Astrocyte of the hippocampus (primary cell): ENCODE data around the gene RBM47.
"Not testable (repeated sequence)": the region's sequence is repeated elsewhere in the genome, so short reads cannot be mapped to it uniquely, and the experiment has no call there.

Source experiments
- DNase-seq: peaks from one replicate; pipeline ENCODE4 v3.0.0; 2011; ENCODE audit warnings: low read depth, low spot score

RBM47 gene

DNA sequence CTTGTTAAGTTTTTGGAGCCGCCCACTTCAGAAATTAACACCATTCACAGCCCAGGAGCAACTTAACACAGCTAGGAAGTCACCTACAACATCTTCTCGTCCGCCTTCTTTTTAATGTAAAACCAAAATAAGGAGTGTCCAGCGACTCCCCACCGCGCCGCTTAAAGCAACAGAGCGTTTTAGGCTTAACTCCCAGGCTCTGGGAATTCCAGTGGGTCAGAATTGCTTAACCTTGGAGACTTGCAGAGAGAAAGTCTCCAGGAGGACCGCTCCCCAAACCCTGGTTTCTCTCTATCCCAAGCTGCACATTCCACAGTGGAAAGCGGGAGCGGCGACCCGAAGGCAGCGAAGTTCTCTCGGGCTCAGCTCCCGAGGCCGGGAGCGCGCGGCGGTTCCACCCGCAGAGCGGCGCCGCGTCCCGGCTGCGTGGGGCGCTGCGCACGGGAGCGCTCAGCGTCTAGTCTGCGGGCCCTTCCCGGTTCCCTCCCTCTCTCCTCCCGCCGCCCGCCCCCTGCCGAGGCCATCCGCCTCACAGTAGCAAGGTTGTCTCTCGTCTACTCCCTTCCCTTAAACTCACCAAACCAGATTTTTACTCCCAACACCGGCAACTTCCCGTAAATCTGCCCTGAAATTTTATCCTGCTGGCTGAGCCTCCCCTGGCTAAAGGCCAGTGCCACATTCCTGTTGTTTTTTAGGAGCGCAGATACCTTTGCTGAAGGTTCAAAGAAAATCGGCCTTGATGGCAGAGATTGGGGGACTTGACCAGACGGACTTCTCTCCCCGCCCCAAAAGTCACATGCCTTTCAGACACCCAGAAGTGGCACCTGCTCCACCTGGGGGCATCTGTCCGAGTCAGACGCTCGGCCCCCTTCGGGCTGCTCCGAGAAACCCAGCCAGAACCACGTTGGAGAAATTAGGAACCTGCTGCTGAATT, at the start of gene RBM47:
TSS of gene RBM47 (minus strand) at position 464 of the 934 bp plus-strand sequence. CDS start 190,971 bp downstream, outside the sequence.
- DNase-seq: peak; percentile 72

DNA sequence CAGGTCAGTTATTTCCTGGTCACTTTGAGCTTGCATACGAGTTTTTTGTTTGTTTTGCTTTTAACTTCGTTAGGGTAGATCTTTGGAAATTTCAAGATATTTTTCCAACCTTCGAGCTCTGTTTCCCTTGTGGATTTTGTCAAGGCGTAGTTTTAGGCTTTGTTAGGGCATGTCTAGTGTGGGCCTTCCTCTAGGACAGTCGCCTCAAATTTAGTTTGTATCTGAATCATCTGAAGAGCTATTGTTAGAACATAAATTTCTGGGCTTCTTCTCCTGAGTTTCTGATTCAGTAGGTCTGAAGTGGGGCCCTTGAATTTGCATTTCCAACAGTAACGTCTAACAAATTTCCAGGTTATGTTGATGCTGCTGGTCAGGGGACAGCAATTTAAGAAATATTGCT, 48.8 kb upstream of the RBM47 start:
- DNase-seq: no peak

DNA sequence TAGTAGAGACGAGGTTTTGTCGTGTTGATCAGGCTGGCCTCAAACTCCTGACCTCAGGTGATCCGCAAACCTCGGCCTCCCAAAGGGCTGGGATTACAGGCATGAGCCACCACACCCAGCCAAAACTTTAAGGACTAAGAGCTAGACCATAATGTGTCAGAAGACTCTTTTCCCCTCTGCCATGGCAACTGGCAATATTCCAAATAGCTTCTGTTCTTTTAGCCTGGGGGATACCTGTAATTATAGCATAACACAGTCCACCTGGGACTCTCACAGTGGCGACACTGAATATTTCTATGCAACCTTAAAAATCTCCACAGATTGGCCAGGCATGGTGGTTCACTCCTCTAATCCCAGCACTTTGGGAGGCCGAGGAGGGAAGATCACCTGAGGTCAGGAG, 45.5 kb upstream of the RBM47 start:
- DNase-seq: no peak

DNA sequence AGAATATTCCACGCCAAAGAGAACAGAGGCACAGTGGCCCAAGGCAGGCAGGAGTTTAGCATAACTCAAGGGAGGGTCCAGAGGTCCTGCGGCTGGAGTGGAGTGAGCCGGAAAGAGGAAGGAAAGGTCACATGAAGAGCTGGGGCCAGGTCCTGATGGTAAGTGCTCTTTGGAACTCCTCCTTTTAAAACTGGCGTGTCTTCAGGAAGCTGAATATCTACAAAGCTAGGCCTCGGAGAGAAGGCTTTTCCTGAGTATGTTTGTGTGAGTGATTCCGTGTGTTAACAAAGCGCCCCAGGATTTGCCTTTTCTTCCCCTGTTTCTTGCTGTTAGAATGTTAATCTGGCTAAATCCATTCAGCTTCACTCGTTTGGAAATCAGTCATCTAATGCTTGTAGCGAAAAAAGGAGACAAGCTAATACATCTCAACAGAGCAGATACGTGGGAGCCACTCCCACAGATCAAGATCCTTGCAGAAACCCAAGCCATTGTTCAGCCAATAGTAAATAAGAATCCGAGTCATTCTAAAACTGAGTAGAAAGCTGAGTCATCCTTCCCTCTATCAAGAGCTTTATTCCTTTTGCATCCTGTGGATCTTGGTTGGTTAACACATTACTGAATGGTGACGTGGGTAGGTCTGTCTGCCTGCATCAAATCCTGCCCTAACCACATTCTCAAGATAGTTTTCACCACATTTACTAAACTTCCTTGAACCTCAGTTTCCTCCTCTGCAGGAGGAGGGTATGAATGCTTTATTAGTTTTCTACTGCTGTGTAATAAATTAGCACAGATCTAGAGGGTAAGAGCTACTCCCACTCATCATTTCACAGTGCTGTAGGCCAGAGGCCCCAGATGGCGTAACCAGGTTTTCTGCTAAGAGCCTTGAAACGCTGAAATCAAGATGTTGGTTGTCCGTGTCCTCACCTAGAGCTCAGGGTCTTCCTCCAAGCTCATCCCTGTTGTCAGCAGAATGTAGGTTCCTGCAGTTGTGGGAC, 43.2 kb upstream of the RBM47 start:
- DNase-seq: peak; percentile 97

DNA sequence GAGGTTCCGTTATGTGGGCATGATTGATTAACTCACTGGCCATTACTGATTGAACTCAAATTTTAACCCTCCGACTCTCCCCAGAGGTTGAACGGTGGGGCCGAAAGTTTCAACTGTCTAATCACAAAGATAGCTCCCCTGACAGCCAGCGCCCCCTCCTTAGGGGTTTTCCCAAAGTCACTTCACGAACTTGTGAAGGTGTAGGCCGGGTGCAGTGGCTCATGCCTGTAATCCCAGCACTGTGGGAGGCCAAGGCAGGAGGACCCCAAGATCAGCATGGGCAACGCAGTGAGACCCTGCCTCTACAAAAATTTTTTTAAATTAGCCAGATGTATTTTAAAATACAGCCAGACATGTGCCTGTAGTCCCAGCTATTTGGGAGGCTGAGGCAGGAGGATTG, 39.8 kb upstream of the RBM47 start:
- no peak for DNase-seq

DNA sequence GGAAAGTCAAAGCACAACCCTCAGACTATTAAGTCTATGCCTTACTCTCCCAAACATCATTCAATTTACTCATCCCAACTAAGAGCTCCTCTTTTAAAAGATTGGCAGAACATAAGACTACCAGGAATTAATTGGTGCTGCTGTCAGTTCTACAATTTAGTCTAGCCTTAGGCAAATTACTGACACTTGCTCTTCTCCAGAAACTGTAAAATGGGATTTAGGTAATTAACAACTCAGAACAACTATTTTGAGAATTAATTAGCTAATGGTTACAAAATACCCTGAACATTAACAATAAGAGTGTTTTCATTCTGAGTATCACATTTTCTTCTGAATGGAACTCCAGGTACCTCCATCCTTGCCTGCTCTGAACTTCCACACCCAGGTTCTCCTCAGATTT, 36.2 kb upstream of the RBM47 start:
- DNase-seq: no peak

DNA sequence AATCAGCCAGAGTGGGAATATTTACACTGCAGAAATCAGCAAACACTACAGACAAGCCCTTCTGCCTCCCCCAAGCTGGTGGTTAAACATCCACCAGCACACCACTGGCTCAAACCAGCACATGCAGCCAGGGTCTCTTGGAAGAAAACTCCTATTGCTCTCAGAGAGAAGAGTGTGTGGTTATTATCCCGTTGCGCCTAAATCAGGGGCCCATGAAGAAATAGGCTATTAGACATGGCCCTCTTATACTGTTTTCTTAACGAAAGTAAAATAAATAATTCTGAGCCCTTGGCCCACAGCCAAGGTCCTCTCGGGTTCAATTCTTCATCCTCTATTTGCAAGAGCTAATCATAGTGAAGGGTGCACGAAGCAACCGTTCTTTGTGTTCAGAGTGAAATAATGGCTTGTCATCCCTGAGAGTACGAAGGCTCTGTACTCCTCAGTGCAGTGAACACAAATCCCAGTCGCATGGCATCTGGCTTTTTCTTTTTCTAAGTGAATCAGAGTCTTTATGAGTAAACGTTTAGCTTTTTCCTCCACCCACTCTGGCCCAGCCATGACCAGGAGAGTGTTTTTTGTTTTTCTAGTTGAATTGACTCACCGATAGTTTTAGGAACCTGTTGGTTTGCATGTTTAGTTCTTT, 33.4 kb upstream of the RBM47 start:
- DNase-seq: peak; percentile 77

DNA sequence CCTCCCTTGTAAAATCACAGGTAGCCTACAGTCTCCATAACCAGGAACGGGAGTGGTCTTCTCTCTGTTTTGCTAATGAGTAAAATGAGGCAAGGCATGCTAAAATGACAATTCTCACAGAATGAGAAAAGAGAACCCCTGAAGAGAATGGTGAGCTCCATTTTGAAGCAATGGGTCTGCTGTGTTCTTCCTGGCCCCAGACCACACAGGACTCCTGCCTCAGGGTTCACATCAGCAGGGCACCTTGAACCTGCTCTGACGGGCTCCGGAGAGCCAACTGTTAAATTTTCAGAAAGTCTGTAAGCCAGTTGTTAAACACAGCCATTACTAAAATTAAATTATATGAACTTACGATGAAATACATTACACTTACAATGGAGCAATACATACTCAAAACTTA, 32.1 kb upstream of the RBM47 start:
- DNase-seq: no peak

DNA sequence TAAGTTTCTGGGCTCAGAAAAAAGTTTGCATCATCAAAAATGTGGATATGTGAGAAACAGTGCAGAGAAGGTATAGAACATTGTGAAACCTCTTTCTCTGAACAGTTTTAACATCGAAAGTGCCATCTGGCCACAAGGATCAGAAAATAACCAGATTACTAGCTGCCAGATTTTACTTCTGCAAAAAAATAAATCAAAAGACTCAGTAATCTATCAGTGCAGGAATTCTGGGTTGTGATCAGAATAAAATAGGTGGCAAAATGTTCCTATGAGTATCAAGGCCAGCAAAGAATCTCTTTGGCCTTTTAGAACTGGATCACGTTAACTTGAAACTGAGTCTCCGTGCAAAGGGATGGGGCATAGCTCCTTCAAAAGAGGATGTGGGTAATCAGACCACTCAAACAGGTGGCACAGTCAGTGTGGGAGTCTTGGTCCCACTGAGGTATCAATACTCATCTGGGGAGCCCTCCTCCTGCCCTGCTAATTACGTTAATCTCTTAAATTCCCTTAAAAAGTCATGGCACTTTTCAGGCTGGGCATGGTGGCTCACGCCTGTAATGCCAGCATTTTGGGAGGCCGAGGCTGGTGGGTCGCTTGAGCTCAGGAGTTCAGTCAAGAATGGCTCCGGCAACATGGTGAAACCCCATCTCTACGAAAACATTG, 26.7 kb upstream of the RBM47 start:
- DNase-seq: no peak

DNA sequence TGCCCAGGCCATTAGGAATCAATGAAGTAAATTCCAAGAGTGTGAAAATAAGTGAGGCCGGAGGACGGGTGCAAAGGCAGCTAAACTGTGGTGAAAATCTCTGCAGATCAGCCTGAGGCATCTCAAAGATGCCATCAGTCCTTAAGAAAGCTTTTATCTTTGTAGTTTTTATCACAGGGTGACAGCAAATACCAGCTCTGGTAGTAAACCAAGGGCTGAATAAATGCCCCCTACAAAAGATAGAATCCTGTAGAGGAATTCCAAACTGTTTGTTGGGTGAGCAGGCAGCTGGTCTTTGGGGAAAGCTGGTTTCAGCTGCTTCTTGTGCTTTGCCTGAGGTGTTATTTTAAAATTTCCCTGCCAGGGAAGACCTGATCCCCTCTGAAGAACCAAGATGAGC, 21.6 kb upstream of the RBM47 start:
- DNase-seq: no peak

DNA sequence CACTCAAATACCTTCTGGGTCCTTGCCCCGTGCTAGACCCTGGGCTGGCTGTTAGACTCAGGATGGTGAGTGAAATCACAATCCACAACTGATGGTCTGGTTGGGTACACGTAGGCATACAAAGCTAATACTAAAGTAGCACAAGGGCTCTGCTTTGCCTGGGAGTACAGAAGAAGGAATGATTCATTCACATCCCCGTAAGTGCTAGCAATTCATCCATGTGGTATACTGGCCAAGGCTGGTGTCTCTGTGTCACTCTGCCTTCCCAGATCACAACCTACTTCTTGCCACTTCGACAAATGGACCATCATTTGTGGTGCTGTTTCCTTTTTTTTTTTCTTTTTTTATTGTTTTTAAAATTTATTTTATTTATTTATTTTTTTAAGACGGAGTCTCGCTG, 19.7 kb upstream of the RBM47 start:
- DNase-seq: no peak

DNA sequence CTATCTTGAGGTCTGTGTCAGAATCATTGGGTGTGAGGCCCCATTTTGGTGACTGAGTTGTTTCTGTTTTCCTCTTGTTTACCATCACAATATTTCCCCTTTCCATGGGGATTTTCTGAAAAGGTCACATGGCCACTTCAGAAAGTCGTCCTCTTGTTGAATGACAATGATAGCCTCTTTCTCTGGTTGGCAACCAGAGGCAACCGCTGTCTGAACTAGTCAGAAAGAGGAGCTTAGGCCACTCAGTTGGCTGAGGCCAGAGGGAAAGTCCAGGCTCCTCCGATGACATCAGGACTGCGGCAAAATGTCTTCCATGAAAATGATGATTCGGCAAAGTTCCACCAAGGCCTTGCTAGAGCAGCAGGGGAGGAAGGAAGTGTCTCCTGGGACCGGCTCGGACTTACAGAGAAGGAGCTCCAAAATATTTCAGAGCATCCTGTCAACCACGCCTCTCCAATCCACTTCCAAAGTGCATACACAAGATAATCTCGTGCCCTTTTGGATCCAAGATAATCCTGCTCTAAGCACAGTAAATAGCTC, 19.1 kb upstream of the RBM47 start:
- no peak for DNase-seq

DNA sequence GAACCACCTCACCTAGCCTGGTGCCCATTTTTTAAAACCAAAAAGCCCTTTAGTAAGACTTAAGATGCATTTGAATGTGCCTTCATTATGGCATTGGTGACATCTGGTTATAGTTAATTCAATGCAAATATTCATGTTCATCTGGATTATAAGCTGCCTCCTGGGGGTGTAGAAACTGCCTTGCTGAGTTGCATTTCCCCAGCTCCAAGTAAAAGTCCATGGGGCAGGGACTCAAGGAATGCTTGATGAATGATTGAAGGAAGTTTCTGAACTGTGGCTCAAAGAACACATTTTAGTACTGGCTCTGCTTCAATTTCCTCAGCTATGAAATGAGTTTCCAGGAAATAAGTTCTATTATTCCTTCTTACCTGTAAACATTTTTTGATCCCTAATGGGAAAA, 18.5 kb upstream of the RBM47 start:
- DNase-seq: no peak

DNA sequence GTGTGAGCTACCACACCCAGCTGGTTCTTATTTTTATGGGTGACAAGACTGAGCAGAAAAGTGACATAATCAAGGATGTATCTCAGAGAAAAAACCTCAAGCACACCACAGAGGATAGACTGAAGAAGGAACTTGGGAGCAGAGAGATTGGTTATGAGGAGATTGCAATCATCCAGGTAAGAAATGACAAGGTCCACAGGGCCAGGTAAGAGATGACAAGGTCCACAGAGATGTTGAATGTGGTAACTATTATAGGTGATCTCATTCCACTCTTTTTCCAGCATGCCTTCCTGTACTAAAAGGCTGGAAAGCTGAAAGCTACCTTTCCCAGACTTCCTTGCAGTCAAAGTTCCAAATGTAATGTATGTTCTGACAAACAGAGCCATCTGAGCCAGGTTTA, 15.9 kb upstream of the RBM47 start:
- no peak for DNase-seq

DNA sequence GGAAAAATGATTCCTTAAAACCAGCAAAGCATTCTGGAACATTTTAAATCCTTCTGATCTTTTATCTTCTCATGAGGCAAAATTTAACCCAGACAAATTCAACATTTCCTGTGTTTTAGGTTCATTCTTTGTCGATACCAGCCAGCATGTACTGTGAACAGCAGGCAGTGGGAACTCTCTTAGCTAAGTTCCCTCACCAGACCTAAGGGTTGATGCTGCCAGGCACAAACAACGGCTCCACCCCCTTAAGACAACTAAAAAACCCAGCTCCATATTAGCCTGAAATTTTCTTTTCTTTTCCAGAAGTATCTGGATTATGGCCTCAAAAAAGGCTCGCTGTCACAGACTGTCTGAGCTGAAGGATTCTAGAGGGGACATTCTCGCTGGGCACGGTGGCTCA, 2.4 kb upstream of the RBM47 start:
- no peak for DNase-seq

DNA sequence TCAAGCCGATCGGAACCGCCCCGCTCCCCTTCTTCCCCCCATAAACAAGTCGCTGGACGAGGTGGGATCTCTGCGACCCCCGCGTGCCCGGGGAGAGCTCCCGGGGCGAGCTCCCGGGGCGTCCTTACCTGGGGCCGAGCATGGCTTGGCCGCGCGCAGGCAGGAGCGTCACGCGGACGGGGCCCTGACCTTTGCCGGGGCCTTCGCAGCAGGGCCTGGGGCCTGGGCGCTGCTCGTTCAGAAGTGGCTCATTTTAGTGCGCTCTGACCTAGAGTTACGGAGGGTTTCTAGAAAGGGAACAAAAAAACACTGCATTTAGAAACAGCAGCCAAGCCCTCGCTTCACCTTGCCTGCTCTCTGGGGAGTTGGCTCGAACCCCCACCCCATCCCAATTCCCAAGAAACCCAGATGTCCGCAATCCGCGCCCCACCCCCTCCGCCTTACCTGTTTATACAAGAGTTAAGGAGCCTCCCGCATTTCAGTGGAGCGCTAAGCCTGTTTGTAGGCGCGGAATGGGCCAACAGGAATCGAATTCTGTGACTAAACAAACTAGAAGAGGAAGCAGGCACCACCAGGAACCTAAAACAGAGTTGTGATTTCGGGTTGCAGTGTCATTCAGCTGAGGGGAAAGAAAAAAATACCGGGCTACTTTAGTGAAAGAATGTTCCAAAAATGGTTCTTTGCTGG, 814 bp upstream of the RBM47 start:
- no peak for DNase-seq

DNA sequence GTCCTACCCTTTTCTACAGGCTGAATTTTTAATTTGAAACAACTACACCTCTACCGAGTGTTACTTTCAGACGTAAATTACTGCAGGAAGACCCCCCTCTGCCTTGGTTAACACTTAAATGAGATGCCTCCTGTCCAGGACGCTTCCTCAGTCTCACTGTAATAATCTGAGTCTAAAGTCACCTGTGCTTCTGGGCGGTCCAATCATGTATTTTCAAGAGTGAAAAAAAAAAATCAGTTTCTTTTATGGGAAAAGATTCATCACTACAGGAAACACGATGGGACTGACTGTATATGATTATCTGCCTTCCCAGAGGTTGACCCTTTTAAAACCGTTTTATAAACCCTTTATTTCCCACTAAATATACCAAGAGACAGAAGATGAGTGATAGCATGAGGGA, 776 bp downstream of the RBM47 start:
- DNase-seq: no peak

DNA sequence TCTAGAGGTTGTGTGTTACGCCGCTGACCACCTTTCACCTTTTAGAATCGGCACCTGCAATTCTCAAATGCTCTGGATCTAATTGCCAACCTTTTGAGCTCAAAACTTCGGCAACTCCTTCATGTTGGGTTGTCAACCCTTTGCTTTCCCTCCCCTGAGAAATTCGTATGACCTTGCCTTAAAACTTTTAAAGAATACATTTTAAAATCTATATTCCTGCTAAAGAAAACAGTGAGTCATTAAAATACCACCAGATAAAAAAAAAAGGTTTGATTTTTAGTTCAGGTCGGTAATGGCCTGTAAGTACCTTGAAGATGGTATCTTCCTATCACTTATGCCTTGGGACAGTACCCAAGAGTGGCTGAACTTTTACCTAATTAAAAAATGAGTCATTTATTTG, 1.3 kb downstream of the RBM47 start:
- DNase-seq: not testable (repeated sequence)

DNA sequence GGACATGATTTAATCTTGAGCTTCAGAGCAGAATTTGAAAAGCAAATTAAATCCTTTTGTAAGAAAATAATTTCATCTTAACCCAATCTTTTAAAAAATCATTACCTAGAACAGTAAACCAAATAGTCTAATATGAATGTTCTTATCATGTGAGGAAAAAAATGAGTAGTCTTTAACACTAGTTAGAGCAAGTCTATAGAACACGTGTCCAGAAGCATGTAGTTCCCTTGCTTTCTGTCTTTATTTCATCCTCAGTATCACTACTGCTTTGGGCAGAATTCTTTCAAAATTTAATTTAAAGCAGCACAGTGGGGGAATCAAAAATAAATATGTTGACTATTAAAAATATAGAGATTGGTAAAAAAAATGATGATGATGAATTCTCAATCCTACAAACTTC, 2.1 kb downstream of the RBM47 start:
- no peak for DNase-seq

DNA sequence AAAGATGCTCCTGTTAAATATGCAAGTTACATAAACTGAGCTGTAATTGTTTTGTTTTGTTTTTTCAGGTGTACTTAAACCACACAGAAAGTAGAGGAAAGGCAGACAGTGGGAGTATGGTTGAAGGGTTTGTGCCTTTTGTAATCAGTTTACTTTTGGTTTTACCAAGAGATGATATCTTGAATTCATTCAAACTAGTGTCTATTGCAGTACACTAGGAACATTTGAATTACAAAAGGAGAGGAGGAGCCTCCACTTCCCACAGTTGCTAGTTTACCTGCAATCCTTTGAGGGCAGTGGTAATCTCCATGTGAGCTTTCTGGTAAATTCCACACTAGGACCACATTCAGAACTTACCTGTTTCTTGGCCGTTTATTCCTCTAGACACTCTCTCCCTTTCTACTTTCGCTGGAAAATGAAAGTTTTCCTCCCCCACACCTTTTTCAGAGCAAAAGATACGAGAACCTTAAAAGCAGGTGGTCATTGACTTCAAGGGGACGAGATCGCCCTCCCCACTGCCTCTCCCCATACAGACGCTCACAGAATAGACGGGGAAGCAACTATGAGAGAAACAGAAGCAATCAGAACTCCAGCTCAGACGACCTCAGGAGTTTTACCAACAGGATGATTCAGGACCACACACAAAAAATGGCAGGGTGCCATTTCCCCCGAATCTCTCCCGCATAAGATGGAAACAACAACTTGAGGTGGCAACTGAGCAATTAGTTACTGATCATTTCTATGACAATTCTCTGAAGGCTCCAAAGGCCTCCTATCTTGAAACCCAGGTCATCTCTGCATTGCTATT, 3.3 kb downstream of the RBM47 start:
- DNase-seq: peak; percentile 62
